ENCODE data around the gene SLC45A3. TPM values are rescaled to one million over a fixed set of nuclear protein-coding genes. Genes with fewer than 3 reads are reported as not detected.

Gene SLC45A3
- polyA plus RNA-seq, 1 experiment: 1.7 TPM

- Histone ChIP-seq H3K27ac (ENCODE audit: low read depth, low read length) (no peak overlapping the region), H3K27me3 (ENCODE audit: control insufficient read depth, insufficient read depth, low read length) (no peaks in the 10 kb centered on the region), H3K9me3 (ENCODE audit: control insufficient read depth, insufficient read depth, low read length) (no peaks in the 10 kb centered on the region), H3K4me3 (ENCODE audit: low read depth, low read length) (no peak overlapping the region)
- CTCF ChIA-PET: interaction anchor here (0.6 to 12.9 kb wide), 14 partner anchors 12 to 357 kb away, joined by 3 to 489 read pairs (median 10); partner anchors contain the start of gene ELK4
- DNase-seq (ENCODE audit: low read depth, low spot score): no peak
- POLR2A ChIA-PET: interaction anchor here (0.5 to 1.8 kb wide), 3 partner anchors 24 to 272 kb away, joined by 3 to 5 read pairs (median 4); no protein-coding TSS in a partner anchor
- no peak for TF ChIP-seq CTCF (IDR thresholded peaks at IDR 0.05; ENCODE audit: low read depth, low read length)
These were observed 24.1 kb downstream of the SLC45A3 start for GRCh38 chr1:205656236-205656635.

- DNase-seq (ENCODE audit: low read depth, low spot score): no peak
- H3K27ac ChIP-seq (ENCODE audit: low read depth, low read length): no peak overlapping the region
- no peak for TF ChIP-seq CTCF (IDR thresholded peaks at IDR 0.05; ENCODE audit: low read depth, low read length)
- H3K27me3 ChIP-seq (ENCODE audit: control insufficient read depth, insufficient read depth, low read length): no peaks in the 10 kb centered on the region
- ChIA-PET CTCF (interaction anchor here (1.1 to 12.9 kb wide), 2 partner anchors 21 to 61 kb away, joined by 4 to 489 read pairs; no protein-coding TSS in a partner anchor), POLR2A (no interaction called here)
- no peak overlapping the region for H3K4me3 ChIP-seq (ENCODE audit: low read depth, low read length)
- H3K9me3 ChIP-seq (ENCODE audit: control insufficient read depth, insufficient read depth, low read length): no peaks in the 10 kb centered on the region
These were observed 27.3 kb downstream of the SLC45A3 start for GRCh38 chr1:205652984-205653383.

GRCh38 chr1:205650241-205650640 is 30.1 kb downstream of the SLC45A3 start:
- DNase-seq (ENCODE audit: low read depth, low spot score): no peak
- CTCF ChIA-PET: interaction anchor here (1.2 to 3.1 kb wide), 2 partner anchors 9 to 14 kb away, joined by 3 to 25 read pairs; no protein-coding TSS in a partner anchor
- POLR2A ChIA-PET: no interaction called here
- Histone ChIP-seq H3K9me3 (ENCODE audit: control insufficient read depth, insufficient read depth, low read length) (no peaks in the 10 kb centered on the region), H3K4me3 (ENCODE audit: low read depth, low read length) (no peak overlapping the region), H3K27ac (ENCODE audit: low read depth, low read length) (no peak overlapping the region), H3K27me3 (ENCODE audit: control insufficient read depth, insufficient read depth, low read length) (no peaks in the 10 kb centered on the region)
- no peak for TF ChIP-seq CTCF (IDR thresholded peaks at IDR 0.05; ENCODE audit: low read depth, low read length)

GRCh38 chr1:205645519-205645918 is 34.8 kb downstream of the SLC45A3 start:
- TF ChIP-seq CTCF (IDR thresholded peaks at IDR 0.05; ENCODE audit: low read depth, low read length): no peak
- Histone ChIP-seq H3K9me3 (ENCODE audit: control insufficient read depth, insufficient read depth, low read length) (no peaks in the 10 kb centered on the region), H3K4me3 (ENCODE audit: low read depth, low read length) (no peak overlapping the region), H3K27me3 (ENCODE audit: control insufficient read depth, insufficient read depth, low read length) (no peaks in the 10 kb centered on the region), H3K27ac (ENCODE audit: low read depth, low read length) (no peak overlapping the region)
- CTCF ChIA-PET: interaction anchor here (0.6 to 5.3 kb wide), 3 partner anchors 13 to 41 kb away, joined by 3 to 35 read pairs (median 5); partner anchors contain the start of gene ELK4
- POLR2A ChIA-PET: no interaction called here
- DNase-seq (ENCODE audit: low read depth, low spot score): no peak

- Histone ChIP-seq H3K9me3 (ENCODE audit: control insufficient read depth, insufficient read depth, low read length) (no peaks in the 10 kb centered on the region), H3K27me3 (ENCODE audit: control insufficient read depth, insufficient read depth, low read length) (no peaks in the 10 kb centered on the region), H3K4me3 (ENCODE audit: low read depth, low read length) (no peak overlapping the region), H3K27ac (ENCODE audit: low read depth, low read length) (no peak overlapping the region)
- no peak for DNase-seq (ENCODE audit: low read depth, low spot score)
- CTCF ChIA-PET: interaction anchor here (1.0 to 5.3 kb wide), 2 partner anchors 16 to 54 kb away, joined by 3 to 35 read pairs; no protein-coding TSS in a partner anchor
- no peak for TF ChIP-seq CTCF (IDR thresholded peaks at IDR 0.05; ENCODE audit: low read depth, low read length)
- POLR2A ChIA-PET: no interaction called here
These were observed 37.5 kb downstream of the SLC45A3 start for GRCh38 chr1:205642679-205643307.

All from AG04450 (cell line).